ENCODE measurements around the gene CFAP126. TPM values are rescaled to one million over a fixed set of nuclear protein-coding genes. Genes with fewer than 3 reads are reported as not detected.
A peak's percentile ranks its signal among the peaks of the same experiment; 100 is the strongest.
"Not testable (repeated sequence)": the region's sequence is repeated elsewhere in the genome, so short reads cannot be mapped to it uniquely, and the experiment has no call there.

CFAP126 gene
- total RNA-seq, 2 experiments from 2014 or later = not detected

- Mint-ChIP-seq H3K4me3 (no peak overlapping the region), H3K36me3 (ENCODE audit: low read depth) (peaks cover 39% of the 10 kb centered on the region), H3K27me3 (no peaks in the 10 kb centered on the region), H3K27ac (no peak overlapping the region), H3K4me1 (peaks cover 6% of the 10 kb centered on the region), H3K9me3 (ENCODE audit: low read depth) (no peaks in the 10 kb centered on the region)
- DNase-seq (no peak), ATAC-seq (no peak)
- intact Hi-C loops (cut with DNase I, micrococcal nuclease) = no loop called here
- ChIA-PET POLR2A (no interaction called here), CTCF (interaction anchor here (0.9 to 1.0 kb wide), 3 partner anchors 40 to 117 kb away, joined by 3 to 6 read pairs (median 6); partner anchors contain the start of gene TOMM40L)
Observed at GRCh38 chr1:161342177-161342576, 25.5 kb downstream of the CFAP126 start.

- intact Hi-C loops (cut with DNase I, micrococcal nuclease) = no loop called here
- POLR2A ChIA-PET = no interaction called here
- CTCF ChIA-PET = interaction anchor here (0.6 kb wide), 1 partner anchor 17 kb away, joined by 3 read pairs; no protein-coding TSS in a partner anchor
- Mint-ChIP-seq H3K9me3 (ENCODE audit: low read depth) (no peaks in the 10 kb centered on the region), H3K27ac (no peak overlapping the region), H3K4me3 (no peak overlapping the region), H3K36me3 (ENCODE audit: low read depth) (peaks cover 47% of the 10 kb centered on the region), H3K4me1 (peaks cover 4% of the 10 kb centered on the region), H3K27me3 (no peaks in the 10 kb centered on the region)
- no peak for DNase-seq
- ATAC-seq = no peak
Observed at GRCh38 chr1:161335796-161336195, 31.9 kb downstream of the CFAP126 start.

- no peaks in the 10 kb centered on the region for H3K27me3 Mint-ChIP-seq
- H3K27ac Mint-ChIP-seq = no peak overlapping the region
- ChIA-PET POLR2A (no interaction called here), CTCF (interaction anchor here (0.9 kb wide), 1 partner anchor 48 kb away, joined by 5 read pairs; no protein-coding TSS in a partner anchor)
- ATAC-seq = no peak
- no peak overlapping the region for H3K4me3 Mint-ChIP-seq
- DNase-seq = no peak
- intact Hi-C loops (cut with DNase I, micrococcal nuclease) = loop anchor here in 1 of 2 experiments (5.0 kb wide), 1 partner anchor 39 kb away; no protein-coding TSS in a partner anchor
- H3K4me1 Mint-ChIP-seq = peaks cover 2% of the 10 kb centered on the region
- no peaks in the 10 kb centered on the region for H3K9me3 Mint-ChIP-seq (ENCODE audit: low read depth)
- H3K36me3 Mint-ChIP-seq (ENCODE audit: low read depth) = peaks cover 41% of the 10 kb centered on the region
Observed at GRCh38 chr1:161333166-161333565, 34.5 kb downstream of the CFAP126 start.

GRCh38 chr1:161330346-161330745, 37.3 kb downstream of the CFAP126 start:
- peaks cover 38% of the 10 kb centered on the region for H3K36me3 Mint-ChIP-seq (ENCODE audit: low read depth)
- ChIA-PET CTCF (interaction anchor here (0.8 kb wide), 1 partner anchor 104 kb away, joined by 6 read pairs; no protein-coding TSS in a partner anchor), POLR2A (no interaction called here)
- H3K27ac Mint-ChIP-seq = no peak overlapping the region
- H3K4me3 Mint-ChIP-seq = no peak overlapping the region
- DNase-seq (no peak), ATAC-seq (no peak)
- no peaks in the 10 kb centered on the region for H3K27me3 Mint-ChIP-seq
- no peaks in the 10 kb centered on the region for H3K9me3 Mint-ChIP-seq (ENCODE audit: low read depth)
- no peaks in the 10 kb centered on the region for H3K4me1 Mint-ChIP-seq
- intact Hi-C loops (cut with DNase I, micrococcal nuclease) = loop anchor here in 1 of 2 experiments (5.0 kb wide), 1 partner anchor 42 kb away; no protein-coding TSS in a partner anchor

- Mint-ChIP-seq H3K9me3 (ENCODE audit: low read depth) (no peaks in the 10 kb centered on the region), H3K27me3 (no peaks in the 10 kb centered on the region), H3K27ac (no peak overlapping the region), H3K36me3 (ENCODE audit: low read depth) (peaks cover 14% of the 10 kb centered on the region), H3K4me3 (no peak overlapping the region), H3K4me1 (peaks cover 5% of the 10 kb centered on the region)
- CTCF ChIA-PET = interaction anchor here (0.6 kb wide), 1 partner anchor 56 kb away, joined by 4 read pairs; no protein-coding TSS in a partner anchor
- ATAC-seq (no peak), DNase-seq (no peak)
- intact Hi-C loops (cut with DNase I, micrococcal nuclease) = no loop called here
- POLR2A ChIA-PET = no interaction called here
Observed at GRCh38 chr1:161324020-161324419, 43.7 kb downstream of the CFAP126 start.

- ATAC-seq; H3K27me3 Mint-ChIP-seq; H3K9me3 Mint-ChIP-seq (ENCODE audit: low read depth); DNase-seq; H3K36me3 Mint-ChIP-seq (ENCODE audit: low read depth); H3K27ac Mint-ChIP-seq: not testable (repeated sequence)
- intact Hi-C loops (cut with DNase I, micrococcal nuclease) = loop anchor here in 1 of 2 experiments (2.0 to 10.0 kb wide), 2 partner anchors 49 to 89 kb away; partner anchors contain the start of genes CFAP126 and TOMM40L
- H3K4me3 Mint-ChIP-seq = peak overlapping the region; percentile 96
- ChIA-PET POLR2A (interaction anchor here (0.7 kb wide), 1 partner anchor 38 kb away, joined by 3 read pairs; no protein-coding TSS in a partner anchor), CTCF (interaction anchor here (0.8 to 1.0 kb wide), 2 partner anchors 8 to 90 kb away, joined by 3 to 4 read pairs; partner anchors contain the start of gene TOMM40L)
- peaks cover 23% of the 10 kb centered on the region for H3K4me1 Mint-ChIP-seq
Observed at GRCh38 chr1:161315841-161316674, 51.6 kb downstream of the CFAP126 start.

Other genes starting within 250 kb of the CFAP126 start
- 100 to 1,000 TPM; 108 to 136 TPM for gene PFDN2, start 249.8 kb downstream of the CFAP126 start, total RNA-seq
- 10 to 100 TPM; 58.2 to 62.1 TPM for gene NIT1, start 249.8 kb downstream of the CFAP126 start, total RNA-seq
- 10 to 100 TPM; 33.9 to 44.9 TPM for gene DEDD, start 235.2 kb downstream of the CFAP126 start, total RNA-seq
- 10 to 100 TPM; 89.2 to 98.6 TPM for gene UFC1, start 213.9 kb downstream of the CFAP126 start, total RNA-seq
- 10 to 100 TPM; 25.1 to 32.0 TPM for gene USP21, start 208.4 kb downstream of the CFAP126 start, total RNA-seq
- 10 to 100 TPM; 21.5 to 28.8 TPM for gene PPOX, start 201.4 kb downstream of the CFAP126 start, total RNA-seq
- 10 to 100 TPM; 40.5 to 51.8 TPM for gene B4GALT3, start 190.4 kb downstream of the CFAP126 start, total RNA-seq
- gene ADAMTS4, start 168.8 kb downstream of the CFAP126 start, total RNA-seq = under 1 TPM; 0.40 to 0.71 TPM
- 10 to 100 TPM; 71.8 to 92.0 TPM for gene NDUFS2, start 165.5 kb downstream of the CFAP126 start, total RNA-seq
- gene FCER1G, start 152.6 kb downstream of the CFAP126 start, total RNA-seq = 1 to 10 TPM in 1 of 2 experiments, under 1 TPM in 1; 0.98 to 2.2 TPM
- gene APOA2, start 144.2 kb downstream of the CFAP126 start, total RNA-seq = not detected
- 10 to 100 TPM; 12.3 to 13.2 TPM for gene TOMM40L, start 141.8 kb downstream of the CFAP126 start, total RNA-seq
- not detected for gene NR1I3, start 129.7 kb downstream of the CFAP126 start, total RNA-seq
- under 1 TPM; 0.21 to 0.27 TPM for gene PCP4L1, start 109.1 kb downstream of the CFAP126 start, total RNA-seq
- gene MPZ, start 57.9 kb downstream of the CFAP126 start, total RNA-seq = 1 to 10 TPM; 4.6 to 5.3 TPM
- 100 to 1,000 TPM; 191 to 235 TPM for gene SDHC, start 53.5 kb downstream of the CFAP126 start, total RNA-seq
- not detected for gene FCGR2A, start 137.6 kb upstream of the CFAP126 start, total RNA-seq
- gene HSPA6, start 156.7 kb upstream of the CFAP126 start, total RNA-seq = under 1 TPM; 0.11 to 0.14 TPM
- gene FCGR3A, start 181.9 kb upstream of the CFAP126 start, total RNA-seq = not detected

Measured in activated CD4-positive, alpha-beta T cell treated with anti-CD3 and anti-CD28 coated beads for 36 hours (primary cell).